Measurements from ENCODE around the gene METTL2A. TPM values are rescaled to one million over a fixed set of nuclear protein-coding genes. Genes with fewer than 3 reads are reported as not detected.
"Not testable (repeated sequence)": the region's sequence is repeated elsewhere in the genome, so short reads cannot be mapped to it uniquely, and the experiment has no call there.

METTL2A gene
- total RNA-seq, 2 experiments from 2014 or later: 18.4 to 32.2 TPM

DNA sequence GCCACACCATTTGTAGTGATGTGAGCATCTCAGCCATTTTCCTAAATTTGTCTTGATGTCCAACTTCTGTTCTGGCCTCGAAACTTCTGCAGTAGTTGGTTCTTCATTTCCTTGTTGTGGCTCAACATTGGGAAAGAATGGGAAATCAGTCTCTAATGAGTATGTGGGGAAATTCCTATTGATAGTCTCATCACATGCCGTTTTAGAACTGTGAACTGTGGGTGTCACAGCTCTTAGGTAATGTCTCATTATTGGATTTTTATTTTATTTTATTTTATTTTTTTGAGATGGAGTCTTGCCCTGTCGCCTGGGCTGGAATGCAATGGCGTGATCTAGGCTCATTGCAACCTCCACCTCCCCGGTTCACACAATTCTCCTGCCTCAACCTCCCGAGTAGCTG is 17.5 kb downstream of the METTL2A start:
- intact Hi-C loops (cut with micrococcal nuclease; ENCODE audit: unreplicated experiment); H2AFZ ChIP-seq (ENCODE audit: low read length); H3K9me3 ChIP-seq (ENCODE audit: low read length); H3K4me1 ChIP-seq (ENCODE audit: insufficient read depth, low read length, poor library complexity, severe bottlenecking); DNase-seq (ENCODE audit: low spot score); H3K27ac ChIP-seq (ENCODE audit: low read depth, low read length, poor library complexity, severe bottlenecking); H3K9me2 ChIP-seq (ENCODE audit: insufficient read depth, low read length); H3K4me2 ChIP-seq (ENCODE audit: low read length); H4K20me1 ChIP-seq (ENCODE audit: insufficient read depth, low read length); CTCF ChIA-PET (ENCODE audit: unreplicated experiment); BruUV-seq (replicated peaks); POLR2A ChIA-PET; H3K79me2 ChIP-seq (ENCODE audit: insufficient read depth, low read depth, low read length); H3K4me3 ChIP-seq (ENCODE audit: low read depth, low read length, poor library complexity, severe bottlenecking): not testable (repeated sequence)
- peaks cover 62% of the 10 kb centered on the region for H3K36me3 ChIP-seq (ENCODE audit: insufficient read depth, low read length)

DNA sequence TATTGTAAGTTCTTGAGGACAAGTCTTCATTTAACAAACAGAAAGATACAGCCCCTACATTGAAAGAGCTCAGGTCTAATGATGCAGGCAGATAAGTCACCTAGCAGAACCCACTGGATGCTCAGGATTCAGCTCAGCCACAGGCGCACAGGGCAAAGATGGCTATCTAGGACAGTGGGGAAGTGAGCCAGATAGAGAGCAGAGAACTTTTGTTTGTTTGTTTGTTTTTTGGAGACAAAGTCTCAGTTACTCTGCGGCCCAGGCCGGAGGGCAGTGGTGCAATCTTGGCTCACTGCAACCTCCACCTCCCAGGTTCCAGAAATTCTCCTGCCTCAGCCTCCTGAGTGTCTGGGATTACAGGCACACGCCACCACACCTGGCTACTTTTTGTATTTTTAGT is 20.4 kb downstream of the METTL2A start:
- Histone ChIP-seq H3K36me3 (ENCODE audit: insufficient read depth, low read length) (peaks cover 75% of the 10 kb centered on the region), H4K20me1 (ENCODE audit: insufficient read depth, low read length) (no peaks in the 10 kb centered on the region), H3K9me3 (ENCODE audit: low read length) (no peaks in the 10 kb centered on the region), H3K9me2 (ENCODE audit: insufficient read depth, low read length) (no peaks in the 10 kb centered on the region), H3K4me3 (ENCODE audit: low read depth, low read length, poor library complexity, severe bottlenecking) (no peak overlapping the region), H3K79me2 (ENCODE audit: insufficient read depth, low read depth, low read length) (no peaks in the 10 kb centered on the region), H2AFZ (ENCODE audit: low read length) (no peak overlapping the region), H3K4me1 (ENCODE audit: insufficient read depth, low read length, poor library complexity, severe bottlenecking) (no peaks in the 10 kb centered on the region), H3K27ac (ENCODE audit: low read depth, low read length, poor library complexity, severe bottlenecking) (no peak overlapping the region), H3K4me2 (ENCODE audit: low read length) (no peak overlapping the region)
- TF ChIP-seq, protein P1, sequence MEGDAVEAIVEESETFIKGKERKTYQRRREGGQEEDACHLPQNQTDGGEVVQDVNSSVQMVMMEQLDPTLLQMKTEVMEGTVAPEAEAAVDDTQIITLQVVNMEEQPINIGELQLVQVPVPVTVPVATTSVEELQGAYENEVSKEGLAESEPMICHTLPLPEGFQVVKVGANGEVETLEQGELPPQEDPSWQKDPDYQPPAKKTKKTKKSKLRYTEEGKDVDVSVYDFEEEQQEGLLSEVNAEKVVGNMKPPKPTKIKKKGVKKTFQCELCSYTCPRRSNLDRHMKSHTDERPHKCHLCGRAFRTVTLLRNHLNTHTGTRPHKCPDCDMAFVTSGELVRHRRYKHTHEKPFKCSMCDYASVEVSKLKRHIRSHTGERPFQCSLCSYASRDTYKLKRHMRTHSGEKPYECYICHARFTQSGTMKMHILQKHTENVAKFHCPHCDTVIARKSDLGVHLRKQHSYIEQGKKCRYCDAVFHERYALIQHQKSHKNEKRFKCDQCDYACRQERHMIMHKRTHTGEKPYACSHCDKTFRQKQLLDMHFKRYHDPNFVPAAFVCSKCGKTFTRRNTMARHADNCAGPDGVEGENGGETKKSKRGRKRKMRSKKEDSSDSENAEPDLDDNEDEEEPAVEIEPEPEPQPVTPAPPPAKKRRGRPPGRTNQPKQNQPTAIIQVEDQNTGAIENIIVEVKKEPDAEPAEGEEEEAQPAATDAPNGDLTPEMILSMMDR (conservative IDR thresholded peaks at IDR 0.05; ENCODE audit: low read length): no peak
- no peak for TF ChIP-seq EZH2phosphoT487 (IDR thresholded peaks at IDR 0.05; ENCODE audit: borderline replicate concordance, low read depth, low read length)
- BruUV-seq (replicated peaks): no TSS peak
- ChIA-PET POLR2A (no interaction called here), CTCF (ENCODE audit: unreplicated experiment) (no interaction called here)
- intact Hi-C loops (cut with micrococcal nuclease; ENCODE audit: unreplicated experiment): no loop called here
- DNase-seq (ENCODE audit: low spot score): no peak

GRCh38 chr17:62445791-62446190 is 22.1 kb downstream of the METTL2A start:
- H4K20me1 ChIP-seq (ENCODE audit: insufficient read depth, low read length); H2AFZ ChIP-seq (ENCODE audit: low read length); CTCF ChIA-PET (ENCODE audit: unreplicated experiment); H3K79me2 ChIP-seq (ENCODE audit: insufficient read depth, low read depth, low read length); H3K9me3 ChIP-seq (ENCODE audit: low read length); DNase-seq (ENCODE audit: low spot score); H3K4me3 ChIP-seq (ENCODE audit: low read depth, low read length, poor library complexity, severe bottlenecking); H3K4me2 ChIP-seq (ENCODE audit: low read length); BruUV-seq (replicated peaks); H3K4me1 ChIP-seq (ENCODE audit: insufficient read depth, low read length, poor library complexity, severe bottlenecking); intact Hi-C loops (cut with micrococcal nuclease; ENCODE audit: unreplicated experiment); H3K9me2 ChIP-seq (ENCODE audit: insufficient read depth, low read length); H3K27ac ChIP-seq (ENCODE audit: low read depth, low read length, poor library complexity, severe bottlenecking): not testable (repeated sequence)
- H3K36me3 ChIP-seq (ENCODE audit: insufficient read depth, low read length): peaks cover 71% of the 10 kb centered on the region
- POLR2A ChIA-PET: interaction anchor here (0.7 kb wide), 1 partner anchor 204 kb away, joined by 3 read pairs; no protein-coding TSS in a partner anchor

- Histone ChIP-seq H3K4me1 (ENCODE audit: insufficient read depth, low read length, poor library complexity, severe bottlenecking) (peaks cover 51% of the 10 kb centered on the region), H3K27ac (ENCODE audit: low read depth, low read length, poor library complexity, severe bottlenecking) (peak overlapping the region; percentile 98), H3K36me3 (ENCODE audit: insufficient read depth, low read length) (peaks cover 21% of the 10 kb centered on the region), H3K4me2 (ENCODE audit: low read length) (peak overlapping the region; percentile 66)
- H3K9me2 ChIP-seq (ENCODE audit: insufficient read depth, low read length); H4K20me1 ChIP-seq (ENCODE audit: insufficient read depth, low read length); H3K9me3 ChIP-seq (ENCODE audit: low read length); H2AFZ ChIP-seq (ENCODE audit: low read length); H3K4me3 ChIP-seq (ENCODE audit: low read depth, low read length, poor library complexity, severe bottlenecking); H3K79me2 ChIP-seq (ENCODE audit: insufficient read depth, low read depth, low read length); CTCF ChIA-PET (ENCODE audit: unreplicated experiment); DNase-seq (ENCODE audit: low spot score); BruUV-seq (replicated peaks); POLR2A ChIA-PET: not testable (repeated sequence)
- intact Hi-C loops (cut with micrococcal nuclease; ENCODE audit: unreplicated experiment): loop anchor here (2.0 kb wide), 1 partner anchor 29 kb away; the partner anchor contains the start of gene METTL2A
Measured at GRCh38 chr17:62452195-62452594, 28.5 kb downstream of the METTL2A start.

GRCh38 chr17:62453041-62453440 is 29.3 kb downstream of the METTL2A start:
- BruUV-seq (replicated peaks); CTCF ChIA-PET (ENCODE audit: unreplicated experiment); H2AFZ ChIP-seq (ENCODE audit: low read length); POLR2A ChIA-PET; H4K20me1 ChIP-seq (ENCODE audit: insufficient read depth, low read length); H3K9me3 ChIP-seq (ENCODE audit: low read length); H3K9me2 ChIP-seq (ENCODE audit: insufficient read depth, low read length); H3K79me2 ChIP-seq (ENCODE audit: insufficient read depth, low read depth, low read length): not testable (repeated sequence)
- H3K4me1 ChIP-seq (ENCODE audit: insufficient read depth, low read length, poor library complexity, severe bottlenecking): peaks cover 59% of the 10 kb centered on the region
- intact Hi-C loops (cut with micrococcal nuclease; ENCODE audit: unreplicated experiment): loop anchor here (2.0 kb wide), 1 partner anchor 30 kb away; the partner anchor contains the start of gene METTL2A
- peak overlapping the region; percentile 98 for H3K27ac ChIP-seq (ENCODE audit: low read depth, low read length, poor library complexity, severe bottlenecking)
- H3K4me3 ChIP-seq (ENCODE audit: low read depth, low read length, poor library complexity, severe bottlenecking): peak overlapping the region; percentile 30
- H3K4me2 ChIP-seq (ENCODE audit: low read length): peak overlapping the region; percentile 66
- H3K36me3 ChIP-seq (ENCODE audit: insufficient read depth, low read length): peaks cover 13% of the 10 kb centered on the region
- DNase-seq (ENCODE audit: low spot score): peak; percentile 59

GRCh38 chr17:62453656-62454055 is 30.0 kb downstream of the METTL2A start:
- H3K36me3 ChIP-seq (ENCODE audit: insufficient read depth, low read length); H4K20me1 ChIP-seq (ENCODE audit: insufficient read depth, low read length); H3K9me3 ChIP-seq (ENCODE audit: low read length); H3K9me2 ChIP-seq (ENCODE audit: insufficient read depth, low read length); CTCF ChIA-PET (ENCODE audit: unreplicated experiment); H3K79me2 ChIP-seq (ENCODE audit: insufficient read depth, low read depth, low read length); H2AFZ ChIP-seq (ENCODE audit: low read length); BruUV-seq (replicated peaks): not testable (repeated sequence)
- intact Hi-C loops (cut with micrococcal nuclease; ENCODE audit: unreplicated experiment): loop anchor here (2.0 kb wide), 1 partner anchor 31 kb away; the partner anchor contains the start of gene METTL2A
- H3K4me1 ChIP-seq (ENCODE audit: insufficient read depth, low read length, poor library complexity, severe bottlenecking): peaks cover 66% of the 10 kb centered on the region
- POLR2A ChIA-PET: interaction anchor here (0.6 kb wide), 1 partner anchor 151 kb away, joined by 4 read pairs; no protein-coding TSS in a partner anchor
- peak; percentile 78 for DNase-seq (ENCODE audit: low spot score)
- peak overlapping the region; percentile 66 for H3K4me2 ChIP-seq (ENCODE audit: low read length)
- peak overlapping the region; percentile 47 for H3K4me3 ChIP-seq (ENCODE audit: low read depth, low read length, poor library complexity, severe bottlenecking)
- H3K27ac ChIP-seq (ENCODE audit: low read depth, low read length, poor library complexity, severe bottlenecking): peak overlapping the region; percentile 98
